Naive B cell (primary cell): ENCODE measurements around the gene PDIA2. TPM values are rescaled to one million over a fixed set of nuclear protein-coding genes. Genes with fewer than 3 reads are reported as not detected.

Experiments
- ATAC-seq, 2 donors: fragments of 150-1000 bp; cut with Tn5 transposase; 2 replicates each; pipeline ENCODE4 v1.10.0; 2021; ENCODE audit warnings: low read depth in 2 of 2, mild to moderate bottlenecking in 2 of 2, moderate library complexity in 2 of 2
- DNase-seq: peaks from one replicate; pipeline ENCODE4 v3.0.0; 2022
- H3K27ac Mint-ChIP-seq, 6 donors: one replicate each; pipeline ENCODE4 v1.8.0; 2020 to 2022; ENCODE audit warnings: mild to moderate bottlenecking in 6 of 6, mixed read lengths in 6 of 6, moderate library complexity in 5 of 6, inconsistent platforms in 2 of 6
- H3K27me3 Mint-ChIP-seq, 3 donors: one replicate each; pipeline ENCODE4 v1.8.0; 2021 to 2022; ENCODE audit warnings: mixed read lengths in 3 of 3, mild to moderate bottlenecking in 1 of 3
- H3K36me3 Mint-ChIP-seq, 2 donors: one replicate each; pipeline ENCODE4 v1.8.0; 2020 to 2022; ENCODE audit warnings: mixed read lengths in 2 of 2, inconsistent platforms in 1 of 2, mild to moderate bottlenecking in 1 of 2
- H3K4me1 Mint-ChIP-seq, 3 donors: one replicate each; pipeline ENCODE4 v1.8.0; 2020 to 2022; ENCODE audit warnings: mixed read lengths in 3 of 3, inconsistent platforms in 1 of 3, mild to moderate bottlenecking in 1 of 3, moderate library complexity in 1 of 3
- H3K4me3 Mint-ChIP-seq, 8 donors: one replicate each; pipeline ENCODE4 v1.8.0; 2020 to 2022; ENCODE audit warnings: mild to moderate bottlenecking in 8 of 8, mixed read lengths in 8 of 8, moderate library complexity in 8 of 8, inconsistent platforms in 2 of 8
- H3K9me3 Mint-ChIP-seq, 7 donors: one replicate each; pipeline ENCODE4 v1.8.0; 2020 to 2022; ENCODE audit warnings: mixed read lengths in 7 of 7, mild to moderate bottlenecking in 5 of 7, inconsistent platforms in 2 of 7, moderate library complexity in 1 of 7
- polyA plus RNA-seq, 6 donors: library from polyadenylated mRNA; unstranded; fragments of 300-500 nt; fragmentation: Illumina TruSeq; gene quantifications; one replicate each; pipeline ENCODE4 v1.2.3, GENCODE V29; 2021; ENCODE audit warnings: low read depth in 6 of 6

Gene PDIA2
- polyA plus RNA-seq, 6 donors from 2014 or later = not detected

DNA sequence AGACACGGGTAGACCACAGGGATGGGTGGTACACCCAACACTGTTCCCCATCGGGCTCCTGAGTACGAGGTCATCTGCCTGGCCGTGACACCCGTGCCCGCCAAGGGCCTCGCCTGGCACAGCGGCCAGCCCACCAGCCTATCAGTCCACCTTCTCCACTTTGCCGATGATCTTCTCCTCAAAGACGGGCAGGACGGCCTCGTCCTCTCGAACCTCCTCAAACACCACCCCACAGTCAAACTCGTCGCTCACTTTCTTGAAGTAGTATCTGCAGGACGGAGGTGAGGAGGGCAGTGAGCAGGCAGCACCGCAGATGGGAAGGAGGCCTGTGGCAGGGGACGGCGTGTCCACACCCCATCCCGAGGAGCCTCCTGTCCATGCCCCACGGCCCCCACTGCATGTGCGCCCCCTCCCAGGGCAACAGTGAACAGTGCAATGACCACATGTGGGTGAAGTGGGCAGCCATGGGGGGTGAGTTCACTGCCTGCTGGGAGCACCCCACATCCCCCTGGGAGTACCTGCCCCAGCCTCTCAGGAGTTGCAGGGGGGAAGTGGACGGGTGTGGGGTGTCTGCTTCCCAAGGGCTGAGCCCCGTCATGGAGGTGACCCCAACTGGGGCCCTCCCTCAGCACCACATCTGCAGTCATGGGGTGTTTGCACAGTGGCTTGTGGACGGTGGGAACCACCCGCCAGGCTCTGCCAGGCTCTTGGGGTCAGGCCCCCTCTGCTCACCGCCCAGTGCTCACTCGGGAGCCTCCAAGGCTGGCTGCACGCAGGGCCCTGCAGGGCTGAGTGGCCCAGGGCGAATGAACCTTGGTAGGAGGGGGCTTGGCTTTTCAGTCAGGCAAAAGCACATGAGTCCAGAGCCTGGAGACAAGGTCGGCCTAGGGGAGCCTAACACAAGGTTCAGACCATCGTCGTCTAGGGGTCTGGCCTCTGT lies 5.3 kb downstream of the PDIA2 start:
- Mint-ChIP-seq H3K36me3 (peaks cover 0 to 8% of the 10 kb centered on the region in 2 donors), H3K27me3 (no peaks in the 10 kb centered on the region), H3K4me1 (peaks cover 0 to 3% (median 3%) of the 10 kb centered on the region in 3 donors), H3K4me3 (no peak overlapping the region), H3K27ac (no peak overlapping the region), H3K9me3 (no peaks in the 10 kb centered on the region)
- ATAC-seq = no peak
- DNase-seq = no peak

DNA sequence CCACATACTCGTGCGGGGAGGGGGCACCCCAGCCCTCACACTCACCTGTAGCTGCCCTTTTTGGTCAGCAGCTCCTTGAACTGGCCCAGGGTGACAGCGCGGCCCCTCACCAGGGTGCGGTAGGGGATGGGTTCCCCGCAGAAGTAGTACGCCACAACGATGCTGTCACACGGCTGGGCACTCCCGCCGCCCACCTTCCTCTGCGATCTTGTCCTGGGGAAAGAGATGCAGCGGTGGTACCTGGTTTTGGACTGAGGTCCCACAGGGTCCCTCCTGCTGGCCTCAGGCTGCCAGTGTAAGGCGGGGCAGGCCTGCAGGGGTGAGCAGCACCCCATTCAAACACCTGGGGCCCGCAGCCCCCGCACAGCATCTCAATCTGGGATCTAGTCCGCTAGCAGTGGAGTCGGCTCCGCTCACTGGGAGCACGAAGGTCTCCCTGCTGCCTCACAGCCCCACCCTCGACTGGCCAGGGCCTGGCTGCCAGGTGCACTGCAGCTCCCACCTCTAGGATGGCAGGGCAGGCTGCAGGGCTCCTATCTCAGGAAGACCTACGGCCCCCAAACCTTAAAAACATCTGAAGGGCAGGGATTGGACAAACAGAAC lies 6.5 kb downstream of the PDIA2 start:
- H3K27ac Mint-ChIP-seq = no peak overlapping the region
- no peak for ATAC-seq
- H3K27me3 Mint-ChIP-seq = no peaks in the 10 kb centered on the region
- peaks cover 0 to 3% (median 3%) of the 10 kb centered on the region in 3 donors for H3K4me1 Mint-ChIP-seq
- no peak overlapping the region for H3K4me3 Mint-ChIP-seq
- H3K9me3 Mint-ChIP-seq = no peaks in the 10 kb centered on the region
- H3K36me3 Mint-ChIP-seq = peaks cover 0 to 8% of the 10 kb centered on the region in 2 donors
- DNase-seq = no peak

DNA sequence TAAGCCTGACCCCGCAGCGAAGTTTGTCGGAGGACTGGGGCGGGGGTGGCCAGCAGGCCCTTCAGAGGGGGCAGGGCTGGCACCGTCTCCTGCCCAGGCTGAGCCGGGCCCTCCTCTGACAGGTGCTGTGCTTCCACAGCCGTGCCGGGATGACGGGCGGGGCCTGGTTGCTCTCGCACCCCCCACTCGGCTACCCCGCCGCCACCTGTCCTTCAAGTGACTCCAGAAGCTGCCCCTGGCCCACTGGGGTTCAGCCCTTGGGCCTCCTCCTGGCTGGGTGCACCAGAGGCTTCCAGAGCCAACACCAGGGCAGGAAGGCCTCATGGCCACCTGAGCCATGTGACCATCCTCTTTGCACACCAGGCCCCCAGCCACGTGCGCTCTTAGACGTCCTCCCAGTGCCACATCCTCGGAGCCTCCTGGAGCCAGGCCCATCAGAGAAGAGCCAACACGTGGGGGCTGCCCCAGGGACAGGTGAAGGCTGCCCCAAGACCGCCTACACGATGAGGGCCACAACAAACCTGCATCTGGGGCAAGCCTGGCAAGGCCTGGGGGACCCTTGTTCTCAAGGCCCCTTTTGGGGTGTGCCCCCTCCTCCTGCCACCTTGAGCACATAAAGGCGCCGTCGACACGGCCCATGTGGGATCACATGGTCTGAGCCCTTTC lies 7.2 kb downstream of the PDIA2 start:
- ATAC-seq = no peak
- H3K4me3 Mint-ChIP-seq = no peak overlapping the region
- peaks cover 0 to 8% of the 10 kb centered on the region in 2 donors for H3K36me3 Mint-ChIP-seq
- H3K27me3 Mint-ChIP-seq = no peaks in the 10 kb centered on the region
- no peaks in the 10 kb centered on the region for H3K9me3 Mint-ChIP-seq
- H3K4me1 Mint-ChIP-seq = peaks cover 0 to 3% (median 3%) of the 10 kb centered on the region in 3 donors
- no peak overlapping the region for H3K27ac Mint-ChIP-seq
- DNase-seq = no peak

DNA sequence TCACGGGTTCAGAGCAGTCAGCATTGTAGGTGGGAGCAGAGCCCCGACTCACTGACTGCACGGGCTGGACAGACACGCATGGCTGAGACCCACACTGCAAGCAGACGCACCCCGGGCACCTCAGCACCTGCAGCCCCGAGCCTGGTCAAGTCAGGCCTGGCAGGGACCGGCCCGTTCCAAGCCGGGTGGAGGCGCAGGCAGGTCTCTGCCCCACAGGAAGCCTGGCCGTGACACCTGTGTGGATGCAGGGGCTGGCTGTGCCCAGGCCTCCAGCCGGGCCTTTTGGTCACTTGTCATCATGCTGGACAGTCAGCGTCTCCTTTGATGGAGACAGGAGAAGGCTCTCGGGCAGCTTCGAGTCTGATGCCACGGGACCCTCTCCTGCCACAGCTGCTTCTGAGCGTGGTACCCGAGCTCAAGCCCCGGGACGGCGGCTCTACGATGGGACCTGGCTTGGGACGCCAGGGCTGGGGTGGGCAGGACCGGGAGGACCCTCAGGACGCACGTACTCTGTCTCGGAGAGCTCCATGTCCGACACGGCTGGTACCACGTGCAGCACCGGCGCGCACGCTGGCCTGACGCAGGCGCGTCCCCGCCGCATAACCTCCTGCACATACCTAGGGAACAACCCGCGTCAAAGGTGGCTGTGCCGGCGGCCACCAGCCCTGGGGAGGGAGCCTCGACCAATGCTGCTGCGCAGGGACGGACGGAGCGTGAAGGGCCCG lies 7.9 kb downstream of the PDIA2 start:
- ATAC-seq (no peak), DNase-seq (no peak)
- peaks cover 0 to 3% (median 3%) of the 10 kb centered on the region in 3 donors for H3K4me1 Mint-ChIP-seq
- peaks cover 0 to 8% of the 10 kb centered on the region in 2 donors for H3K36me3 Mint-ChIP-seq
- no peaks in the 10 kb centered on the region for H3K27me3 Mint-ChIP-seq
- no peaks in the 10 kb centered on the region for H3K9me3 Mint-ChIP-seq
- no peak overlapping the region for H3K27ac Mint-ChIP-seq
- H3K4me3 Mint-ChIP-seq = peak overlapping the region in 1 of 8 donors; percentile 25

DNA sequence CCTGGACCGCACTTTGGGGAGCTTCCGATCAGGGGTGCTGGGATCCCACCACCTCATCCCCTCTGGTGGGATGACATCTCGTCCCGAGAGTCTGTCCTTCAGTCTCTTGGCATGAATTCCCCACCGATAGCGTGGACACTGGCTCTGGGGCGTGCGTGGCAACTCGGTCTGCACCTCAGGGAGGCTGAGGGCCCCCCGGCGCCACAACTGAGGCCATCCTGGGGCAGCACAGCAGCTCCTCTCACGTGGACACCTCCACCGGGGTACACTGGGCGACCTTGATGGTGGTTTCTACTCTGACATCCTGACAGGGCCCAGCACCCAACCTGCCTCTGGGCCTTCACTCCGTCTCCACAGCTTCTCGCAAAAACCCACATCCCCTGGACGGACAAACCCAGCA lies 8.6 kb downstream of the PDIA2 start:
- peaks cover 0 to 8% of the 10 kb centered on the region in 2 donors for H3K36me3 Mint-ChIP-seq

DNA sequence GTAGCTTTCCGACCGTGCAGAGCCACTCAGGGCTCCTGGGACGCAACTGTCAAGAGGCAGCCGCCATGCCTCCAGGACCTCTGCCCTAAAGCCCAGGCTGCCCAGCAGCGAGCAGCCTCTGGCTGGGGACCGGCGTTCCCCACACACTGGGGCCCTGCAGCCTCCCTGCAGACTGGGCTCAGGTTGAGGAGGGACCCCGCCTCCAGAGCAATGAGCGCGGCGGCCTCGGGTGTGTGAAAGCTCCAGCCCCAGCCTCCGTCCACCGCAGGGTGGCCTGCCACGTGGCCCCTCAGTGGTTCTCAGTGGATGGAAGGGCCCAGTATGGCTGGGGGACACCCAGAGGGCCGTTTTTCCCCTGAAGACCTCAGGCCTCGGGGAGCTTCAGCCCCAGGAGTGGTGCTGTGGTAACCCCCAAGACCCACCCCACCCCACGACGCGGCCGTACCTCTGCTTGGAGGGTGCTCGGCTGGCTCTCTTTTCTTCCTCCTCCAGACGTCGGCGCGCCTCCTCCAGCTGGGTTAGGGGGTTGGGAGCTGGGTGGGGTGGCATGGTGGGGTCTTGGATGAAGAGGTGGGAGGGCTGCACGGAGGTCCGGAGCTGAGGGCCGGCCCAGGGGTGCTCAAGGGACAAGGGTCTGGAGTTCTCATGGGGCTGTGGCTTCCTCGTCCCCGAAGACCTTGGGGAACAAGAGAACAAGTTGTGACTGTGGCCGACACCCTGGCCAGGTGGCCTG lies 10.2 kb downstream of the PDIA2 start:
- Mint-ChIP-seq H3K36me3 (peaks cover 0 to 2% of the 10 kb centered on the region in 2 donors), H3K4me1 (peaks cover 0 to 3% (median 0%) of the 10 kb centered on the region in 3 donors), H3K27me3 (no peaks in the 10 kb centered on the region), H3K9me3 (no peaks in the 10 kb centered on the region), H3K27ac (peak overlapping the region in 1 of 6 donors; percentile 69), H3K4me3 (no peak overlapping the region)
- ATAC-seq = no peak
- DNase-seq = no peak

More for the DNA sequence above, 8.6 kb downstream of the PDIA2 start:
- no peak for ATAC-seq
- peak overlapping the region in 1 of 6 donors; percentile 30 for H3K27ac Mint-ChIP-seq
- no peak for DNase-seq
- no peaks in the 10 kb centered on the region for H3K27me3 Mint-ChIP-seq
- no peak overlapping the region for H3K4me3 Mint-ChIP-seq
- no peaks in the 10 kb centered on the region for H3K9me3 Mint-ChIP-seq
- H3K4me1 Mint-ChIP-seq = peaks cover 0 to 3% (median 0%) of the 10 kb centered on the region in 3 donors

DNA sequence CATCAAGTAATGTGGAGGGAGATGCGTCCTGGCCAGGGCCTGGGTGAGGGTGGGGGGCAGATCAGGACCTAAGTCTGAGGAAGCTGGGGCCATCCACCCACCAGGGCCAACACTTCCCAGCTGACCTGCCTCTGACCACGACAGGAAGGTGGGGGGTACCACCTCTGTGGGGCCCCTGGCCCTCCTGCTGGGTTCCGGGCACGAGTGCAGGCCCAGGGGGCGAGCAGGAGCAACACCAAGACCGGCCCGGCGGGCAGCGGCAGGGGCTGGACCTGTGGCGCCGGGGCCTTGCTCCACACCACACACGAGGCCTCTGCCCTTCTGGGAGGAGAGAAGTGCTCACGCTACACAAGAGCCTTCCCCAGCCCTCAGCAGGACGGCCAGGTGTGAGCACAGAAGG lies 13.3 kb downstream of the PDIA2 start:
- no peaks in the 10 kb centered on the region for H3K9me3 Mint-ChIP-seq
- no peak overlapping the region for H3K4me3 Mint-ChIP-seq
- peaks cover 0 to 3% (median 0%) of the 10 kb centered on the region in 3 donors for H3K4me1 Mint-ChIP-seq
- H3K36me3 Mint-ChIP-seq = no peaks in the 10 kb centered on the region
- DNase-seq = no peak
- no peak overlapping the region for H3K27ac Mint-ChIP-seq
- ATAC-seq = no peak
- no peaks in the 10 kb centered on the region for H3K27me3 Mint-ChIP-seq

DNA sequence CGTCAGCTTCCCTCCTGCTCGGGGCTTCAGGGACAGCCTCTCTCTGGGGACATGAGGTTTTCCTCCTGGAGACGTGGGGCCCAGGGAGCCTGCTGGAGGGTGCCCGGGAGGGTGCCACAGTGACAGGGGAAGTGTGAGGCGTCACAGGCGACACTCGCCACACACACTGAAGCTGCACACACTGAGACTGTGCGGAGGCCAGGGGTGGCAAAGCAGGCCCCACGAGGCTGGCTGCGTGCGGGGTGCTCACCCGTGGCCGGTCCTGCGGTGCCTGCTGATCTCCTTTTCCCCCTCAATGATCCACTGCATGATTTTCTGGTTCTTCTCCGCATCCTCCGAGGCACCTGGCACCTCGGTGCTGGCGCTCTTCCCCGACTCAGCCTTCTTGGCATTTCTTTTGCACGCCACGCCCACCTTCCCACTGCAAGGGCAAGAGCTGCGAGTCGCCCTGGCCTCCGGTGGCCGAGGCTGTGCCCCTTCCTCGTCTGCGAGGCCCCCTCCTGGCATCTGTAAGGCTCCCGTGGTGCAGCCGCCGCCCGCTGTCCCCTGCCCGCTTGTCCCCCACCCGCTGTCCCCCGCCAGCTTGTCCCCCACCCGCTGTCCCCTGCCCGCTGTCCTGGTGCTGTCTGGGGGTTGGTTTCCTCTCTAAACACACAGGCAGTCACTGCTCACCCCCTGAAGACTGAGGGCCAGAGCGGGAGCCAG lies 14.0 kb downstream of the PDIA2 start:
- ATAC-seq = no peak

DNA sequence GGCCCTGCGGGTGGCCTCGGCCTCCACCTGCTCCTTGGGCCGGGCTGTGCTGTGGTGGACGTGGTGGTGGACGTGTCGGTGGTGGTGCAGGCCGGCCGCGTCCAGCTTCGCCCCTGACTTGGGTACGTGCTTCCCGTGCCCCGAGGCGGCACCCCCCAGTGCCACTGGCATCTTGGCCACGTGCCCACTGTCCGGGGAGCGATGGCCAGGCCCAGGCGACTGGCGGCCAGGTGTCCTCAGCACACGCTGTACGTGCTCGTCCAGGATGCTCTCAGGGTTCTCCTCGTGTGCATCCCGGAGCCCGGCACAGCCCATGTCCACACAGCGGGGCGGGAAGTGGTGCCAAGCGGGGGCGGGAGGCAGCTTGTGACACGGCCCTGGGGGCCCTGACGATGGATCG lies 14.9 kb downstream of the PDIA2 start:
- Mint-ChIP-seq H3K4me1 (no peaks in the 10 kb centered on the region), H3K36me3 (no peaks in the 10 kb centered on the region), H3K9me3 (no peaks in the 10 kb centered on the region), H3K27ac (no peak overlapping the region), H3K27me3 (no peaks in the 10 kb centered on the region), H3K4me3 (no peak overlapping the region)
- ATAC-seq (no peak), DNase-seq (no peak)

More for the DNA sequence above, 14.0 kb downstream of the PDIA2 start:
- Mint-ChIP-seq H3K4me1 (peaks cover 0 to 3% (median 0%) of the 10 kb centered on the region in 3 donors), H3K9me3 (no peaks in the 10 kb centered on the region), H3K27me3 (no peaks in the 10 kb centered on the region), H3K27ac (no peak overlapping the region), H3K36me3 (no peaks in the 10 kb centered on the region), H3K4me3 (no peak overlapping the region)
- no peak for DNase-seq

DNA sequence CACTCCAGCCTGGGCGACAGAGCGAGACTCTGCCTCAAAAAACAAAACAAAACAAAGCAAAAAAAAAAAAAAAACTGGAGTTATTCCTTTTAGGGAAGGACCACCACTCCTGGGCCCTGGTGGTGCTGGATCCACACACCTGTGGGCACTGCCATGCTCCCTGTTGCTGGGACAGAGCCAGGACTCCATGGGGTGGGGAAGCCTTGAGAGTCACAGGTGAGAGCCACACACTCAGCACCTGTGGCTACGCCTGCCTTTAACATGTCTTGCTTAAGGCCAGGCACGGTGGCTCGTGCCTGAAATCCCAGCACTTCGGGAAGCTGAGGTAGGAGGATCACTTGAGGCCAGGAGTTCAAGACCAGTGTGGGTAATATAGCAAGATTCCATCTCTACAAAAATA lies 18.3 kb downstream of the PDIA2 start:
- H3K27me3 Mint-ChIP-seq = no peaks in the 10 kb centered on the region
- H3K27ac Mint-ChIP-seq = no peak overlapping the region
- H3K4me1 Mint-ChIP-seq = no peaks in the 10 kb centered on the region
- H3K4me3 Mint-ChIP-seq = no peak overlapping the region
- H3K9me3 Mint-ChIP-seq = no peaks in the 10 kb centered on the region
- DNase-seq (no peak), ATAC-seq (no peak)
- H3K36me3 Mint-ChIP-seq = no peaks in the 10 kb centered on the region

DNA sequence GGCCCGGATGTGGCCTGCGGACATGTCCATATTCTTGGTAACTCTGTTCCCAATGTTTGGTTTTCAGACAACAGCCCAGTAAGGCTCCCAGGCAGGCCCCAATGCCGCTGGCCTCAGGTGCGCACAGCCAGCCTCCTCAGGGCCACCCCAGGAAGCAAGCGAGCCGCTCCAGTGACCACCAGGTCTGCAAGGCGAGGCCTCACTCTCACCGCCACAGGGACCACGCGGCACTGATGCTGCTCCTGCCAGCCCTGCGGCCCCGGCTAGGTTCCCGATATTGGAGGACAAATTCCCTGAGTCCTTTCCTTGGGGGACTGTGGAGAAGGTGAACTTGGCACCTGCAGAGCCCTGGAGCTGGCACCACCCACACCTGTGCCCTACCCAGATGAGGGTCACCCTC lies 19.0 kb downstream of the PDIA2 start:
- Mint-ChIP-seq H3K36me3 (no peaks in the 10 kb centered on the region), H3K4me3 (no peak overlapping the region), H3K27me3 (no peaks in the 10 kb centered on the region), H3K27ac (no peak overlapping the region), H3K4me1 (peaks cover 0 to 4% (median 0%) of the 10 kb centered on the region in 3 donors), H3K9me3 (no peaks in the 10 kb centered on the region)
- DNase-seq (no peak), ATAC-seq (no peak)
